Sigmoid colon (tissue), 4 donors: Measurements from ENCODE around the gene PIK3C2G.

ENCODE experiments used
- EP300 ChIP-seq, 4 donors: sonication (generic); formaldehyde crosslinking; IDR thresholded peaks; one replicate each; pipeline ENCODE4 v1.6.1; 2017; ENCODE audit warnings: antibody characterized with exemption in 4 of 4
- POLR2A ChIP-seq, 2 donors: fragments of 450-650 bp; IDR thresholded peaks; one replicate each; pipeline ENCODE4 v1.6.1; 2016; ENCODE audit warnings: antibody characterized with exemption in 2 of 2, mild to moderate bottlenecking in 2 of 2, moderate library complexity in 2 of 2
- POLR2AphosphoS5 ChIP-seq, 4 donors: sonication (generic); formaldehyde crosslinking; IDR thresholded peaks; one replicate each; pipeline ENCODE4 v1.6.1; 2017; ENCODE audit warnings: antibody characterized with exemption in 4 of 4
- TF ChIP-seq, protein P1 (sequence below), 4 experiments: fragments of 450-650 bp in 3 of 4; fragments of 200-600 bp in 1 of 4; IDR thresholded peaks; one replicate each; pipeline ENCODE4 v1.5.1; 2016 to 2019; ENCODE audit warnings: antibody characterized with exemption in 4 of 4, mild to moderate bottlenecking in 3 of 4, moderate library complexity in 2 of 4

DNA sequence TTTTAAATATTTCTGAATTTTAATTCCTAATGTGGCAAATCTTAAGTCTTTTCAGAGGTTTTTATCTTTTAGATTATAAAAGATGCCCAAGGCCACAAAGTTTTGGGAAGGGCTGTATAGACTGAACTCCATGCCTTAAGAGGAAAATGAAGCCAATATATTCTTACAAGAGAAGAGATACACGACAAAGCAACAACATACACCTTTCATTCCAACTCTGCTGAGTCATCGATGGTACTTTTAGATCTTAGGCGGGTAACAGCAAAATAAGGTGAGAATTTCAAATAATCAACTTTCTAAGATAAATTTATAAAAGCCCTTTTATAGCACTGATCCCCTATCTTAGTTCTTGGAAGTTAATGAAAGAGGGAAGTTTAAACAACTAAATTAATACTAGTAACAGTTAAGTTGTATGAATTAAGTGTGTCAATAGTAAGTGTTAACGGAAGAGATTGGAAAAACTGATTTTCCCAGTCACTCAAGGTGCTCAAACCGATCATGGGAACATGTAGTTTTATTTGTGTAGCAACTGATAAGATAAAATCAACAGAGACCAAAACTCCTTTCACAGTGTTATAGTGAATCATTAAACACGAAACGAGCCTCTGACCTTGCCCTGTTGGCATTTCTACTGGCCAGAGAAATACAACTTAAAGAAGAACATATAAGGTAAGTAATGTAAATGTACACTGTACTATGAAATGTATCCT is 18.8 kb upstream of the PIK3C2G start:
- TF ChIP-seq, protein P1, sequence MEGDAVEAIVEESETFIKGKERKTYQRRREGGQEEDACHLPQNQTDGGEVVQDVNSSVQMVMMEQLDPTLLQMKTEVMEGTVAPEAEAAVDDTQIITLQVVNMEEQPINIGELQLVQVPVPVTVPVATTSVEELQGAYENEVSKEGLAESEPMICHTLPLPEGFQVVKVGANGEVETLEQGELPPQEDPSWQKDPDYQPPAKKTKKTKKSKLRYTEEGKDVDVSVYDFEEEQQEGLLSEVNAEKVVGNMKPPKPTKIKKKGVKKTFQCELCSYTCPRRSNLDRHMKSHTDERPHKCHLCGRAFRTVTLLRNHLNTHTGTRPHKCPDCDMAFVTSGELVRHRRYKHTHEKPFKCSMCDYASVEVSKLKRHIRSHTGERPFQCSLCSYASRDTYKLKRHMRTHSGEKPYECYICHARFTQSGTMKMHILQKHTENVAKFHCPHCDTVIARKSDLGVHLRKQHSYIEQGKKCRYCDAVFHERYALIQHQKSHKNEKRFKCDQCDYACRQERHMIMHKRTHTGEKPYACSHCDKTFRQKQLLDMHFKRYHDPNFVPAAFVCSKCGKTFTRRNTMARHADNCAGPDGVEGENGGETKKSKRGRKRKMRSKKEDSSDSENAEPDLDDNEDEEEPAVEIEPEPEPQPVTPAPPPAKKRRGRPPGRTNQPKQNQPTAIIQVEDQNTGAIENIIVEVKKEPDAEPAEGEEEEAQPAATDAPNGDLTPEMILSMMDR (IDR thresholded peaks at IDR 0.05), result no peak
- TF ChIP-seq POLR2AphosphoS5 (IDR thresholded peaks at IDR 0.05), result no peak
- no peak for TF ChIP-seq POLR2A (IDR thresholded peaks at IDR 0.05)
- TF ChIP-seq EP300 (IDR thresholded peaks at IDR 0.05), result no peak
